Tibial nerve (tissue), 4 donors: ENCODE measurements around the gene DLK1. TPM values are rescaled to one million over a fixed set of nuclear protein-coding genes. Genes with fewer than 3 reads are reported as not detected.

Source experiments
- DNase-seq, 2 donors: peaks; one replicate each; pipeline ENCODE4 v3.0.0-alpha.2; 2019; ENCODE audit warnings: low spot score in 2 of 2
- H3K27ac ChIP-seq, 4 donors: fragments of 200-600 bp; sonication (generic) in 3 of 4; one replicate each; pipeline ENCODE4 v1.5.1; 2017 to 2019; ENCODE audit warnings: mild to moderate bottlenecking in 1 of 4
- H3K27me3 ChIP-seq, 2 donors: fragments of 200-600 bp; sonication (generic) in 1 of 2; one replicate each; pipeline versions ENCODE4 v1.5.1 to v1.6.0; 2017 to 2019
- H3K36me3 ChIP-seq, 3 donors: fragments of 200-600 bp; sonication (generic); one replicate each; pipeline ENCODE4 v1.5.1; 2018 to 2019
- H3K4me1 ChIP-seq, 4 donors: fragments of 200-600 bp; sonication (generic) in 3 of 4; one replicate each; pipeline ENCODE4 v1.5.1; 2017 to 2019
- H3K4me3 ChIP-seq, 4 donors: fragments of 200-600 bp; sonication (generic) in 3 of 4; one replicate each; pipeline ENCODE4 v1.5.1; 2017 to 2019; ENCODE audit warnings: mild to moderate bottlenecking in 1 of 4, moderate library complexity in 1 of 4
- H3K9me3 ChIP-seq, 4 donors: fragments of 200-600 bp; sonication (generic) in 3 of 4; one replicate each; pipeline ENCODE4 v1.5.1; 2017 to 2019
- CTCF ChIP-seq, 5 experiments: fragments of 200-600 bp in 3 of 5; fragments of 450-650 bp in 2 of 5; sonication (generic) in 3 of 5; IDR thresholded peaks; one replicate each; pipeline ENCODE4 v1.5.1; 2016 to 2019; ENCODE audit warnings: antibody characterized with exemption in 5 of 5, mild to moderate bottlenecking in 3 of 5, moderate library complexity in 2 of 5
- EP300 ChIP-seq, 2 donors: sonication (generic); formaldehyde crosslinking; IDR thresholded peaks; one replicate each; pipeline ENCODE4 v1.6.1; 2017; ENCODE audit warnings: antibody characterized with exemption in 2 of 2, mild to moderate bottlenecking in 1 of 2
- POLR2A ChIP-seq, 2 donors: fragments of 450-650 bp; IDR thresholded peaks; one replicate each; pipeline ENCODE4 v1.6.1; 2017; ENCODE audit warnings: antibody characterized with exemption in 2 of 2, mild to moderate bottlenecking in 2 of 2, moderate library complexity in 2 of 2
- WGBS, 2 donors: methylation state at CpG; one replicate each; pipeline ENCODE4 v1.1.5; 2018; 5-methylcytosine and 5-hydroxymethylcytosine counted together
- total RNA-seq, 4 donors: library from RNA; depleted of rRNA; stranded (reverse); fragments of >200 nt; gene quantifications; one replicate each; pipeline ENCODE4 v1.1.0, GENCODE V29; 2016

DLK1 gene
- total RNA-seq, 4 donors from 2014 or later = not detected

DNA sequence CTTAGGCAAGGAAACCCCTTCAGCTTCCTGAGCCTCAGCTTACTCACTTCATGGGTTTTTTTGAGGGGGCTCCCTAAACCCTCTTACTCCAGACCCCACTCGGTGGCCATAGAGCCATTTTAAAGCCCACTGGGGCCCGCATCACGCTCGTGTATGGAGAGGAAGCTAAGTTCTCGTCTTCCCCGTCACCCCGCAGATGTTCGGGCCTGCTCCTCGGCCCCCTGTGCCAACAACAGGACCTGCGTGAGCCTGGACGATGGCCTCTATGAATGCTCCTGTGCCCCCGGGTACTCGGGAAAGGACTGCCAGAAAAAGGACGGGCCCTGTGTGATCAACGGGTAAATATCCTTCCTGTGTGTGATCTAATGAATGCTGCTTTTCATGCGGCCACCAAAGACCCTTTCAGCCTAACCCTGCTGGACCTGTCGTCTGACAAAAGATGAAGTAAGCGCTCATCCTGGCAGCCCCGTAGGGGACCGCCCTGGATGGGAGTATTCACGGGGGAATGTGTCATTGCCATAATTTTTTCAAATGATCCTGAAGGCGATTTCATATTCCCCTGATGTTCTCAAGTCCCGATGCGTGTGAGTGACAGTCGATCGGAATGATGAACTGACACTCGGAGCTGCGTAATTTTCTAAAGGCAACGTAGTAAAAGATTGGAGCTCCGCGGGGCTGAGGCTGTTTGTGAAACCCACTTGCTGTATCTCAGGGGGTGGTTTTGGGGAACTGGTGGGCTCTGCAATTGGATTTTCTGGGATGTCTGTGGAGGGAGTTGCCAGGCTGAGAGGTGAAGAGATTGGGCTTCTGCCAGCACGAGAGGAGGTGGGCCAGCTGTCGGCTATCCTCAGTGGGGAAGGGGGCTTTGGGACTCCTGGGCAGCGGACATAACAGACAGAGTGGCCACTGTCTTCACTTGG lies 5.4 kb downstream of the DLK1 start:
- Histone ChIP-seq H3K27ac (no peak overlapping the region), H3K4me1 (peaks cover 0 to 2% (median 0%) of the 10 kb centered on the region in 4 donors), H3K9me3 (no peaks in the 10 kb centered on the region), H3K4me3 (no peak overlapping the region), H3K27me3 (peaks cover 0 to 43% of the 10 kb centered on the region in 2 donors), H3K36me3 (no peaks in the 10 kb centered on the region)
- 75 to 78% methylated on average over 34 of the region's 34 CpGs for WGBS, 2 donors
- no peak for TF ChIP-seq POLR2A (IDR thresholded peaks at IDR 0.05)
- no peak for TF ChIP-seq CTCF (IDR thresholded peaks at IDR 0.05)
- no peak for TF ChIP-seq EP300 (IDR thresholded peaks at IDR 0.05)
- DNase-seq = no peak

GRCh38 chr14:100732766-100733100 lies 6.0 kb downstream of the DLK1 start:
- no peak for DNase-seq
- 46 to 65% methylated on average over 7 of the region's 7 CpGs for WGBS, 2 donors
- H3K27ac ChIP-seq = no peak overlapping the region
- H3K27me3 ChIP-seq = peaks cover 0 to 36% of the 10 kb centered on the region in 2 donors
- TF ChIP-seq EP300 (IDR thresholded peaks at IDR 0.05) (no peak), CTCF (IDR thresholded peaks at IDR 0.05) (no peak), POLR2A (IDR thresholded peaks at IDR 0.05) (no peak)
- H3K4me1 ChIP-seq = no peaks in the 10 kb centered on the region
- H3K36me3 ChIP-seq = no peaks in the 10 kb centered on the region
- H3K4me3 ChIP-seq = no peak overlapping the region
- H3K9me3 ChIP-seq = no peaks in the 10 kb centered on the region

- Histone ChIP-seq H3K27me3 (peaks cover 0 to 31% of the 10 kb centered on the region in 2 donors), H3K4me1 (no peaks in the 10 kb centered on the region), H3K9me3 (no peaks in the 10 kb centered on the region), H3K27ac (no peak overlapping the region), H3K4me3 (no peak overlapping the region), H3K36me3 (no peaks in the 10 kb centered on the region)
- TF ChIP-seq EP300 (IDR thresholded peaks at IDR 0.05) = no peak
- no peak for TF ChIP-seq CTCF (IDR thresholded peaks at IDR 0.05)
- DNase-seq = no peak
- WGBS, 2 donors = 65 to 70% methylated on average over 19 of the region's 19 CpGs
These were observed 6.6 kb downstream of the DLK1 start for GRCh38 chr14:100733152-100733850.

- Histone ChIP-seq H3K36me3 (no peaks in the 10 kb centered on the region), H3K27ac (no peak overlapping the region), H3K9me3 (no peaks in the 10 kb centered on the region), H3K27me3 (peaks cover 0 to 21% of the 10 kb centered on the region in 2 donors), H3K4me1 (no peaks in the 10 kb centered on the region), H3K4me3 (no peak overlapping the region)
- 91 to 92% methylated on average over 40 to 45 of the region's 52 CpGs for WGBS, 2 donors
- DNase-seq = no peak
- TF ChIP-seq POLR2A (IDR thresholded peaks at IDR 0.05) = no peak
- TF ChIP-seq CTCF (IDR thresholded peaks at IDR 0.05) = no peak
- TF ChIP-seq EP300 (IDR thresholded peaks at IDR 0.05) = no peak
These were observed 7.6 kb downstream of the DLK1 start for GRCh38 chr14:100734031-100734990.
